AG20443 (cell line): ENCODE results near the gene ARL3.
"Not testable (repeated sequence)": the region's sequence is repeated elsewhere in the genome, so short reads cannot be mapped to it uniquely, and the experiment has no call there.

Source experiments
- DNase-seq: peaks from one replicate; pipeline ENCODE4 v3.0.0; 2012; ENCODE audit warnings: low spot score, mixed read lengths

The ARL3 gene, protein sequence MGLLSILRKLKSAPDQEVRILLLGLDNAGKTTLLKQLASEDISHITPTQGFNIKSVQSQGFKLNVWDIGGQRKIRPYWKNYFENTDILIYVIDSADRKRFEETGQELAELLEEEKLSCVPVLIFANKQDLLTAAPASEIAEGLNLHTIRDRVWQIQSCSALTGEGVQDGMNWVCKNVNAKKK

DNA sequence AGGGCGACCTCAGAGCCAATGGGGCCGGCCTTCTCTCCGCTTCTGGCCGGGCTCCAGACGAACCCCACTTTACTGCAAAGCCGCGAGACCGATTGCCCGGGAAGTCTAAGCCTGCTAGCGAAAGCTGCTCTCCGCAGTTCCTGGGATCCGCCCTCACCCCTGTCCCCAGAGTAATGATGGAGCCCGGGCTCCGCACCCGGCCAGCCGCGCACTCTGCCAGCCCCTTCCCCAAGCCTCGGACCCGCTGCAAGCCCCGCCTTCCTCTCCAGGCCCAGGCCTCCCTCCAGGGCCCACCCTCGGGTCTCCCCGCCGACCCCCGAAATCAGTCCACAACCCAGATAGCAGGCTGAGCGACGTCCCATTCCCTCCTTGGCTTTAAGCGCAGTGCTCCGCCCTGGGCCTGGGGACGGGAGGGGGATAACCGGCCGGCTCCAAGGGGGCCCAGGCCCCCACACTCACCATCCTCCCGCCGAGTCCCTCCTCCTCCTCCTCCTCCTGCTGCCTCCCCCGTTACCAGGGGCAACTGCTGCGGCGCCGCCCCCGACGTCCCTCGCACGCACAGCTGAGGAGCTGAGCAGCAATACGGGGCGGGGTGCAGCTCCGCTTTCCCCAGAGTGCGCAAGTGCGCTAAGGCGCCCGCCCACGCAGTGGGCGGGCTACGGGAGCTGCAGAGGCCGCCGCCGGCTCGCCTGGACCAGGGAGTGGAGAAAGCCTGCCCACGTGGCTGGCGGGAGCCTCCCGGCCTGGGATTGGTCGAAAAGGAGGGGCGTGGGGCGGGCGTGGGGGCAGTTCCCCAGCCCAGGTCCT is at the start of gene ARL3:
Gene ARL3, minus strand, starts transcription at position 584 of the 807 bp plus-strand sequence. Its CDS starts 122 bp downstream, at position 462.
- peak; percentile 99 for DNase-seq

DNA sequence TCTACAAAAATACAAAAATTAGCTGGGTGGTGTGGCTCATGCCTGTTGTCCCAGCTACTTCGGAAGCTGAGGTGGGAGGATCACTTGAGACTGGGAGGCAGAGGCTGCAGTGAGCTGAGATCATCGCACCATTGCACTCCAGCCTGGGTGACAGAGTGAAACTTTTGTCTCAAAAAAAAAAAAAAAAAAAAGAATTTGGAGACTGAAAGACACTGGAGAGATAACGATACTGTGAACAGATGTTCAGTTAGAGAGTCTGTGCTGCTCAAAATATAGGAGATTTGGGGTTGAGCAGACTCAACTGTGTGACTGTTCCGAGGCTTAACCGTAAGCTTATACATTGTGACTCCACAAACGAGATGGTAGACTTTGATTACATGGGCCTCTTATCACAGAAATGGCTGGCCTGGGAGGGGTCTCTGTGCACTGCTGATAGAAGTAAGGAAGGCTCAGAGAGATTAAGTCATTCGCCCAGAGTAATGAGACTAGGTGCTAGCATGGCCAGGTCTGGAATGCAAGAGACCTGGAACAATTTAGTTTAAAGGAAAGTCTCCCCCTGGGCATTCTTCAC is 48.9 kb upstream of the ARL3 start:
- DNase-seq, result no peak

DNA sequence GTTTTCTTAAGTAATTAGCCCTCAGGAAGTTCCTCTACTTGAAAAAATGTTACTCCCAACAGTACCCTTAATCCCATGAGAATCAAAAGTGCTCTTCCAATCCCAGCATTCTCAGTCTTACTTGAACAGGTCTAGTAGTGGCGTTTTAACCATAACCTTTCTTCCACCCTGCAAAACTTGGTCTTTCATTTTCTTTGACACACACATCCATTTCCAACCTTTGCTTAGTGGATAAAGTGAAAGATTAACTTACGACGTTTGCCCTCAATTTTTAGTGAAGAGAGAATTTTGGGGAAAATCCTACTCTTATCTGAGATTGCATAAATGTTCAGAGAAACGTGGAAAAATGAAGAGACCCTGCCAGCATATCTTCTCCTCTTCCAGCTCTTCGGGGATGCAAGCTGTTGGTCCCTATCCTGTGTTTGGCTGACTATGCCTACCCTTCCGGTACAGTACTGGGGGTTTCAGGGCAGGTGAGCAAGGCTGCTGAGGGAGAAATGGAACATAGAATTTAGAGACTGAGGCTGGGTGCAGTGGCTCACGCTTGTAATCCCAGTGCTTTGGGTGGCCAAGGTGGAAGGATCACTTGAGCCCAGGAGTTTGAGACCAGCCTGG is 48.3 kb upstream of the ARL3 start:
- no peak for DNase-seq

DNA sequence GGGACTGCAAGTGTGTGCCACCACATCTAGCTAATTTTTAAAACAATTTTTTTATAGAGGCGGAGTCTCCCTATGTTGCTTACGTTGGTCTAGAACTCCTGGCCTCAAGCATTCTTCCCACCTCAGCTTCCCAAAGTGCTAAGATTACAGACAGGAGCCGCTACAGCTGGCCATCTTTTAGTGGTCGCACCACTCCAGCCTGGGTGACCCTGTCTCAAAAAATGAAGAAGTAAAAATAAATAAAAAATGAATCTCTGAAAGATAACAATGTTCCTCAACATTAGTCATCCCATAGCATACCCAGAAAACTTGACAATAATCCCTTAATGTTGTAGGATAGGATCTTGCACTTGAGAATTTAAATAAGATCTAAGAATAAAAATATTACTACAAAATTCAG is 47.8 kb upstream of the ARL3 start:
- DNase-seq, result no peak

DNA sequence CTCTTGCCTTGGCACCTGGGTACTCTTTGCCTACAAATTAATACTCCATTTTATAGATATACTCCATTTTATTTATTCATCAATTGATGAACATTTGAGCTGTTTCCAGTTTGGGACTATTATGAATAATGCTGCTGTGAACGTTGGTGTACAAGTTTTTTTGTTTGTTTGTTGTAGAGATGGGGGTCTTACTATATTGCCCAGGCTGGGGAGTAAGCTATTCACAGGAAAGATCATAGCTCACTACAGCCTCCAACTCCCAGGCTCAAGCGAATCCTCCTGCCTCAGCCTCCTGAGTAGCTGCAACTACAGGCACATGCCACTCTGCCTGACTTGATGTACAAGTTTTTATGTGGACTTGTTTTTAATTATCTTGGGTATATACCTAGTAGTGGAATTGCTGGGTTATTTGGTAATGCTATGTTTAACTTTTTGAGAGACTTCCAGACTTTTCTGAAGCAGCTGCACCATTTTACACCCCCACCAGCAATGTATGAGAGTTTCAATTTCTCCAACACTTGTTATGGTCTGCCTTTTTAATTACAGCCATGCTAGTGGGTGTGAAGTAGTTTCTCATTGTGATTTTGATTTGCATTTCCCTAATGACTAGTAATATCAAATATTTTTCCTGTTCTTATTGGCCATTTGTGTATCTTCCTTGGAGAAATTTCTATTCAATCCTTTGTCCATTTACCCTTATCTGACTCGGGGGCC is 45.5 kb upstream of the ARL3 start:
- no peak for DNase-seq

DNA sequence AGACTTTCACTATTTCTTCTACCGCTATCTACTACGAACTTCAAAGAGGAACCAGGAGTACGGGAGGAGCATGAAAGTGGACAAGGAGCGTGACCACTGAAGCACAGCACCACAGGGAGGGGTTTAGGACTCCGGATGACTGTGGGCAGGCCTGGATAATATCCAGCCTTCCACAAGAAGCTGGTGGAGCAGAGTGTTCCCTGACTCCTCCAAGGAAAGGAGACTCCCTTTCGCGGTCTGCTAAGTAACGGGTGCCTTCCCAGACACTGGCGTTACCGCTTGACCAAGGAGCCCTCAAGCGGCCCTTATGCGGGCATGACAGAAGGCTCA is 44.7 kb upstream of the ARL3 start:
- not testable (repeated sequence) for DNase-seq

DNA sequence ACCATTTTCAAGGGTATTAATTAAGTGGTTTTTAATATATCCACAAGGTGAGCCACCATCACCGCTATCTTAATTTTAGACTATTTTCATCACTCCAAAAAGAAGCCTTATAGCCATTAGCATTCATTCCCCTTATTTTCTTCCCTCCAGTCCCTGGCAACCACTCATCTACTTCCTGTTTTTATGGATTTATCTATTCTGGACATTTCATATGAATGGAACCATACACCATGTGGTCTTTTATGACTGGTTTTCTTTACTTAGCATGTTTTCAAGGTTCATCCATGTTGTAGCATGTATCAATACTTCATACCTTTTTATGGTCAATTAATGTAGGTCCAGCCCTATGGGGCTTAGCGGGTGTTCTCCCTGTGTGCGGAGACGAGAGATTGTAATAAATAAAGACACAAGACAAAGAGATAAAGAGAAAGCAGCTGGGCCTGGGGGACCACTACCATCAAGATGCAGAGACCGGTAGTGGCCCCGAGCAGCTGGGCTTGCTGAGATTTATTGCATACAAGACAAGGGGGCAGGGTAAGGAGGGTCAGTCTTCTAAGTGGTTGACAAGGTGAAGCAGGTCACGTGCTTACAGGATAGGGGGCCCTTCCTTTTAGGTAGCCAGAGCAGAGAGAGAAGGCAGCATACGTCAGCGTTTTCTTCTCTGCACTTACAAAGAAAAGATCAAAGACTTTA is 44.2 kb upstream of the ARL3 start:
- no peak for DNase-seq

DNA sequence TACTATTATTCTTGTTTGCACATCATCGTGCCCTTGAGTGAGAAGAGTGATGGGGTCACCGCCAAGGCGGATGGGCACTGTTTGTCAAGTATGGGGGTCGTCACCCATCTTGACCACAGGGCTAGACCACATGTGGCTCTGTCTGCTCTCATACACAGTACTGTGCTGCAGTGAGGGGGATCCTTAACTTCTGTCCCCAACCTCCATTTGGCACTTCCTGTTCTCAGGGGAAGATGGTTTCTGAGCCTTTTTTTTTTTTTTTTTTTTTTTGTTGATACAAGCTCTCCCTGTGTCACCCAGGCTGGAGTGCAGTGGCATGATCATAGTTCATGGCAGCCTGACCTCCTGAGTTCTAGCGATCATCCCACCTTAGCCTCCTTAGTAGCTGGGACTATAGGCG is 43.1 kb upstream of the ARL3 start:
- DNase-seq, result no peak

DNA sequence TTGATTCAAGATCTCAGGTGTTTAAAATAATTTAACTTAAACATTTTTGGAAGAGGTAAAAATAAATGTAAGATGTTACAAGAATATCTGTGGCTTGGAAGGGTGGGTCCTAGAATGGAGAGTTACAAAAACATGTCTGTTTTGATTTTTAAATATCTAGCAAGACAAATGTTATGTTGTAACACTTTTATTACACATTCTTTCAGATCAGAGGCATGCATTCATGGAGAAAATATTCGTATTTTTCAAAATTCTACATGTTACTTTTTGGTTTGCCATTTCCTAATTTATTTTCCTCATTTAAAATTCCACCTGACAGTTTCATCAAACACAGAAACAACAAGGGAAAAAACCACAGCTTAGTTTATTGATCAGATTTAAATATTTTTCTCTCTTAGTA is 39.5 kb upstream of the ARL3 start:
- DNase-seq, result peak; percentile 33

DNA sequence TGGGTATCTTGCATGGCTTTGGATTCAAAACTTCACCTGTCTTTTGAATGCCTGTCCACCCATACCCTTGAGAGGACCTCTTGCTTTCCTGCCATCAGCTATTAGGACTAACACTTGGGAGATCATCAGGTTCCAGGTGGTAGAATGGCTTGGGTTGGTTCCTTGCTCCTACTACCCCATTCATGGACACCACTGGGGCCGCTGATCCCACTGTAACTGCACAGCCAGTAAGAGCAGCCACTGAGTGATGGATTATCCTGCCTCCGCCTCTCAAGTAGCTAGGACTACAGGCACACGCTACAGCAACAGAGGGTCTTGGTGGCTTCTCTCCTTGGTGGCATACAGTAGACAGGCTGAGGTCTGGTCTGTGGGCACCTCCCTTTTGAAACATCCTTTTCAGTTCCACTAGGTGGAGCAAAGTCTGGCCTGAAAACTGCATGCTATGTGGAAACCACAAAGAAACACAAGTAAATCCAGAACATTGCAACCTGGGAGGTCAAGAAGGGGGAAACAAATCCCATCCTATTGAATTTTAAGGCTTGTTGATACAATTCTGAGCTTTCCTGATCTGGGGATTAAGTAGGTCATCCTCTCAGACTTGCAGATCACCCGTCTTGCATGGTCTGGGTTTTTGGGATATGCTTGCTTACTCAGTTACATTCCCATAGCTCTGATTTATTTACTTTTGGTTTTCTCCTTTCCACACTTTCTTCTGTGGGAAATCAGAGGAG is 38.9 kb upstream of the ARL3 start:
- DNase-seq, result peak; percentile 56

DNA sequence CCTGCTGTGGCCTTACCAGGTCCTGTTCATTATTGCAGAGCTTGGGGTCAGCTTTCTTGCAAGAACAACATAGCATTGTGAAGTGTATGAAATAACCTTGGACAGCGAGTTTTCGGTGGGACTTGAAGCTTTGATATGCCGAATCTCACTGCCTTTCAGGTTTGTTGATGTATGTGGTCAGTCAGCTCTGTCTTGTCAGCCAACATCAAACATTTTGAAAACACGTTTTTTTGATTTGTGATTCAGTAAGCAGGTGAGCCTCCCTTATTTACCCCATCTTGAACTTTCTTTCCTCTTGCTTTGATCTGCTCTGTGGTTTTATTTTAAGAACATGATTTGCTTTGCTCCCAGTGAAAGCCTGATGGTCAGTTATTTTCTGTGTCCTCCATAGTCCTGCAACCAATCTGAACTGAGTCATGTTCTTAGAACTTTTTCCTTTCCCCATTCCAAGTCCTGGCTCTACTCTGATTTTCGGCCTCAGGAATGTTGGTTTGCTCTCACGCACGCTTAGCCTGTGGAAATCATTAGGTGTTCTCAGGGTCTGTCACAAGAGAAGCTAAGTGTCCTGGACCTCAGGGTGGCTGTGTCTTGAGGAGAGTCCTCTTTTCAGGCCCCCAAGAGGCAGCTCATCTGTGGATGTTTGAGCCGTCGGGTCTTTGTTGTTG is 38.2 kb upstream of the ARL3 start:
- DNase-seq, result peak; percentile 85

DNA sequence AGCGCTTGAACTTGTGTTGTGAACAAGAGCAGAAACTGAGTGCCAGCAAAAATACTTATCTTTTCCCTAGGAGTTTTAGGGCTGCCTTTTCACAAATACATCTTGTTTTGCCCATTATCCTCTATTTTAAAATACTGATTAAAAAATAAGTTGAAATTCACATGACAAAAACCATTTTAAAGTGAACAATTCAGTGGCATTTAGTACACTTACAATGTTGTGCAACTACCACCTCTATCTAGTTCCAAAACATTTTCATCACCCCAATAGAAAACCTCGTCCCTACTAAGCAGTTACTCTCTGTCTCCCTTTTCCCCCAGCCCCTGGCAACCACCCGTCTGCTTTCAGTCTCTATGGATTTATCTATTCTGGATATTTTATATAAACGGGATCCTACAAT is 31.0 kb upstream of the ARL3 start:
- no peak for DNase-seq

DNA sequence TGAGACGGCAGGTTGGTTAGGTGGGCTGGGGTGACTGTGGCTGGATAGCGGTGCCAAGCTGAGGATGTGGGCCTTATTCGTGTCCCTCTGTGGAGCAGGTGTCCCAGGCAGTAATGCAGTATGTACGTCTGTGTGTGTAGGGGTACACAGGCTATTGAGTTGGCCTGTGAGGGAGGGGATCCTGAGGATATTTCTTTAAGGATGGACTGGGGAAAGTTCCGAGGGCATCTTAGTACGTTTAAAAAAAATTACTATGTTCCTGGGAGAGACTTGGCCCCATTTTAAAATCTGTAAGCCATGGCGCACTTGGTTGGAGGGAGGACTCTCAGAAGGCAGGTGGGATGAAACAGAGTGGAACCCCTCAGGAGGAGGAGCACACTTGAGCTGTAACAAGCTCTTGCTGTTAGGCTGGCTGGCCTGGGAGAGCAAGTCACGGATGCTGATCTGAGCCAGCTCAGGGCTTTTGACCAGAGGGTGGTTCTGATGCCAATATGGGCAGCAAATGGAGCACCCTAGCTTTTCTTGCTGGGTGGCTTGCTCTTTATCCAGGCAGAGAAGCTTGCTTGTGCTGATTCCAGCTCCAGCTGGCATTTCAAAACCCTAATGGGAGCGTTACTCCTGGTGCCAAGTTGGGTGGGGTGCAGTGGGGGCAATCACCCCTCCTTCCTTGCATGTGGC is 30.3 kb upstream of the ARL3 start:
- DNase-seq, result peak; percentile 17

DNA sequence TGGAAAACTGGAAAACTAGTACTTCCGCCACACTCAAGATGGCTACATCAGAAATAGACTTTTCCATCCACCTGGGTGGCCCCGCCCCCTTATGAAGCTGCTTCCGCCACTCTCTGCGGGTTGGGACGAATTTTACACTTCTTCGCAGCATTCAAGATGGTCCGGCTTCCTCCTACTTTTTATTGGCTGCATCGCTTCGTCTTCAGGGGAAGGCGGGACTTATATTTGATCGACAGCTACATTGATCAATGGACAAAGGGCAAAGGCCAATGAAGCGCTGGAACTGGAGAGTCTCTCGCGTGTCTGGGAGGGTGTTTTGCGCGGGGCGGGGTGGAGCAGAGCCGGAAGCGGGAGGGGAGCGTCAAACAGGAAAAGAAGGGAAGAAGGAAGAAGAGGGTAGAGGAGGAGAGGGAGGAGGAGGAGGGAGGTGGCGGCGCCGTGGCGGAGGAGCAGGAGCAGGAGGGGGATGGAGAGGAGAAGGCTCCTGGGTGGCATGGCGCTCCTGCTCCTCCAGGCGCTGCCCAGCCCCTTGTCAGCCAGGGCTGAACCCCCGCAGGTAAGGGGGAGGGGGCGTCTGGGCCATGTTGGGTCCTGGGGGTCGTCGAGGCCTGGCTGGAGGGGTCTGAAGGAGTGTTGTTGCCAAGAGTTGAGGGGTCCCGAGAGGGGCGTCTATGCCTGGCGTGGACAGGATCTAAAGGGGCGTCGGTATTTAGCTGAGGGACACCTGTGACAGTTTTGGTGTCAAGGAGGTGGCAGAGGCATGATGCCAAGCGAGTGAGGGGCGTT is 29.6 kb upstream of the ARL3 start, which contains the start of gene WBP1L:
Gene WBP1L, plus strand, starts transcription at position 361 of the 786 bp plus-strand sequence. Its CDS starts 106 bp downstream, at position 467.
- DNase-seq, result peak; percentile 95

DNA sequence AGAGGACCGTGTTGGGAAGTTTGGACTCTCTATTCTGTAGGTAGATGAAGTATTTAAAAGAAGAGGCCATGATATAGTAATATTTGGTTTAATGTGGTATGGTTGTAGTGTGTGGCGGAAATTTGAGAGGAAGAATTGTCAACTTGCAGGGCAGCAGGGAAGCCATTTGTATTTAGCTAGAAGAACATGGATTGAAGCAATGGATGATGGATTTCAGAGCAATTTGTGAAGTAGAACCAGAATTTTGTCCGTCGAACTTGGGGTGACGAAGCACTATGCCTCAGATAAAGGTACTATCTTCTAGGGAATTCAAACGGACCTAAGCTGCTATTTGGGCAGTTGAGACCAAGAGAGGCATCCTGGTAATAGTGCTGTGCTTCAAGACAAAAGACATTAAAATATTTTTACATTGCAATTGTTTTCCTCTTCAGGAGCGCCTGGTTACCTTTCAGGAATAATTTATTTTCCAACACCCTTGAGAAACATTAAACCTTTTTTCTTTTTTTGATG is 28.9 kb upstream of the ARL3 start:
- DNase-seq, result no peak

DNA sequence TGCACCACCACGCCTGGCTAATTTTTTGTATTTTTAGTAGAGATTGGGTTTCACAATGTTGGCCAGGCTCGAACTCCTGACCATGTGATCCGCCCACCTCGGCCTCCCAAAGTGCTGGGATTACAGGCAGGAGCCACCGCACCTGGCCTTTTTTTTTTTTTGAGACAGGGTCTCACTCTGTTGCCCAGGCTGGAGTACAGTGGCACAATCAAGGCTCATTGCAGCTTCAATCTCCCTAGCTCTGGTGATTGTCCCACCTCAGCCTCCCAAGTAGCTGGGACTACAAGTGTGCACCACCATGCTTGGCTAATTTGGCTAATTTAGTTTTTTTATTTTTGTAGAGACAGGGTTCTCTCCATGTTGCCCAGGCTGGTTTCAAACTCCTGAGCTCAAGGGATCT is 28.1 kb upstream of the ARL3 start:
- DNase-seq, result not testable (repeated sequence)

DNA sequence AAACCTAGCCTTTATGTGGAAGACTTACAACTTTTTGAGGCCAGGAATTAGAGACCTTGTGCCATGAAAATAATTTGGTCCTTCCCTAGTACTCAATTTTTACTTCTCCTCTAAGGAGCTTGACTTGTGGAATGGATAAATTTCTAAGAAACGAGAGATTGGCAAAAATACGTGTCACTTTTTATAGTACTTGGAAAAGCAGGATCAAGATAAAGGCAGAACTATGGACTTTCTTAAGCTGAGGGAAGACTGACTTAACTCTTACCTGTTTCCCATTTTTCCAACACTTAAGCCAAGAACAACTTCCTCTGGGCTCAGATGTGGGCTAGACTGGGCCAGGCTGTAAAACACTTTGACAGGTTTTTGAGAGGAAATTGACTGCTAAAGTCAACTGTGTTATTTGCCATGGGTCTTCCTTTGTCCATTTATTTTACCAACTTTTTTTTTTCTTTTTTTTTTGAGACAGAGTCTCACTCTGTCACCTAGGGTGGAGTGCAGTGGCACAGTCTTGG is 27.6 kb upstream of the ARL3 start:
- DNase-seq, result no peak

DNA sequence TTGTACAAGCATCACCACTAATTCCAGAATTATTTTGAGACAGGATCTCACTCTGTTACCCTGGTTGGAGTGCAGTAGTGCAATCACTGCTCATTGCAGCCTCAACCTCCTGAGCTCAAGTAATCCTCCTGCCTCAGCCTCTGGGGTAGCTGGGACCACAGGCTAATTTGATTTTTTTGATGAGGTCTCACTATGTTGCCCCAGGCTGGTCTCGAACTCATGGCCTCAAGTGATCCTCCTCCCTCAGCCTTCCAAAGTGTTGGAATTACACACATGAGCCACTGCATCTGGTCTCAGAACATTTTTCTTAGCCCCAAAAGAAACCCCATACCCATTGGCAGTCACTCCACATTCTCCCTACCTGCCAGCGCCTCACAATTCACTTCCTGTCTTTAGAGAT is 26.0 kb upstream of the ARL3 start:
- no peak for DNase-seq

DNA sequence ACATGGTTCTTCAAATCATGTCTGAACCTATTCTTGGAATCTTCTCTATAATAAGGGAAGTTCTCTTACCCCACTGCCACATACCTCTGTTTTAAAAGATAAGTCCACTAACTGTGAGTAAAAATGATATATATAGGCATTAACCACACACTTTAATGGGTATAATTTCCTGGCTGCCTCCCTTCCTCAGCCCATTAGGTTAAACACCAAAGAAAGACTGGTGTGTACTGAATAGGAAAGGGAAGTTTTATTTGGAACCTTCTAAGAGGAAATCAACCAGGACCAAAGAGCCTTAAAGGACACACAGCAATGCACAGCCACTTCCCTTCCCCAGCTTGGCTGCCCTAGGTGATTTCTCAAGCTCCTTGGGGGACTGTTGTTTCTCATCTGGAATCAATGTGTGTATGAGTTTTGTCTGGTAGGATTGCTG is 24.5 kb upstream of the ARL3 start:
- DNase-seq, result no peak
